Measurements from ENCODE around the gene RRP15.

DNA sequence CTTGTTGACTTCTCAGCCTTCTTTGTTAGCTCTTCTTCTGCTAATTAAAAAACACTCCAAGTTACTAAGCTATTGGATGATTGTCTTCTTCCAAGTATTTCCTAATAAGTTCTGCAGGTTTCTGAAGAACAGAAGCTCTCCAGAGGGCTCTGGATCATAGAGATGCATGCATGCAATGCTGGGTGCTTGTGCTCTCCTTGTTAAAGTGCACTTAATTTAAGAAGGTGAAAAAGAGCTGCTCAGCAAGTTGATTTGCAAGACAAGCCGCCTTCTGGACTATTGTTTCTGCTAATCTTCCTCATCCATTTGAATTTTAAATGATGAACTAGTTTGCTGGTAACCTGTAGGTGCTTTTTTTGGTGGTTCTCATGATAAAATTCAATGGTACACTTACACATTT lies 16.1 kb downstream of the RRP15 start:
- no peak for TF ChIP-seq EZH2 (IDR thresholded peaks at IDR 0.05; ENCODE audit: borderline replicate concordance, low read length)
- TF ChIP-seq, protein P1, sequence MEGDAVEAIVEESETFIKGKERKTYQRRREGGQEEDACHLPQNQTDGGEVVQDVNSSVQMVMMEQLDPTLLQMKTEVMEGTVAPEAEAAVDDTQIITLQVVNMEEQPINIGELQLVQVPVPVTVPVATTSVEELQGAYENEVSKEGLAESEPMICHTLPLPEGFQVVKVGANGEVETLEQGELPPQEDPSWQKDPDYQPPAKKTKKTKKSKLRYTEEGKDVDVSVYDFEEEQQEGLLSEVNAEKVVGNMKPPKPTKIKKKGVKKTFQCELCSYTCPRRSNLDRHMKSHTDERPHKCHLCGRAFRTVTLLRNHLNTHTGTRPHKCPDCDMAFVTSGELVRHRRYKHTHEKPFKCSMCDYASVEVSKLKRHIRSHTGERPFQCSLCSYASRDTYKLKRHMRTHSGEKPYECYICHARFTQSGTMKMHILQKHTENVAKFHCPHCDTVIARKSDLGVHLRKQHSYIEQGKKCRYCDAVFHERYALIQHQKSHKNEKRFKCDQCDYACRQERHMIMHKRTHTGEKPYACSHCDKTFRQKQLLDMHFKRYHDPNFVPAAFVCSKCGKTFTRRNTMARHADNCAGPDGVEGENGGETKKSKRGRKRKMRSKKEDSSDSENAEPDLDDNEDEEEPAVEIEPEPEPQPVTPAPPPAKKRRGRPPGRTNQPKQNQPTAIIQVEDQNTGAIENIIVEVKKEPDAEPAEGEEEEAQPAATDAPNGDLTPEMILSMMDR (conservative IDR thresholded peaks at IDR 0.05 in 1 of 2, IDR thresholded peaks at IDR 0.05 in 1 of 2; ENCODE audit: extremely low read depth in 1 of 2, insufficient read depth in 1 of 2, low read depth in 1 of 2, low read length in 2 of 2) = no peak

Data from mammary epithelial cell (primary cell).